HG03066 (cell line): ENCODE results near the gene RAB11FIP5.
"Not testable (repeated sequence)": the region's sequence is repeated elsewhere in the genome, so short reads cannot be mapped to it uniquely, and the experiment has no call there.

Source experiments
- ATAC-seq: cut with Tn5 transposase; IDR thresholded peaks from one replicate; pipeline ENCODE4 v1.9.1; 2021; ENCODE audit warnings: low read depth; ENCODE audit not compliant: unreplicated experiment

The RAB11FIP5 gene, protein sequence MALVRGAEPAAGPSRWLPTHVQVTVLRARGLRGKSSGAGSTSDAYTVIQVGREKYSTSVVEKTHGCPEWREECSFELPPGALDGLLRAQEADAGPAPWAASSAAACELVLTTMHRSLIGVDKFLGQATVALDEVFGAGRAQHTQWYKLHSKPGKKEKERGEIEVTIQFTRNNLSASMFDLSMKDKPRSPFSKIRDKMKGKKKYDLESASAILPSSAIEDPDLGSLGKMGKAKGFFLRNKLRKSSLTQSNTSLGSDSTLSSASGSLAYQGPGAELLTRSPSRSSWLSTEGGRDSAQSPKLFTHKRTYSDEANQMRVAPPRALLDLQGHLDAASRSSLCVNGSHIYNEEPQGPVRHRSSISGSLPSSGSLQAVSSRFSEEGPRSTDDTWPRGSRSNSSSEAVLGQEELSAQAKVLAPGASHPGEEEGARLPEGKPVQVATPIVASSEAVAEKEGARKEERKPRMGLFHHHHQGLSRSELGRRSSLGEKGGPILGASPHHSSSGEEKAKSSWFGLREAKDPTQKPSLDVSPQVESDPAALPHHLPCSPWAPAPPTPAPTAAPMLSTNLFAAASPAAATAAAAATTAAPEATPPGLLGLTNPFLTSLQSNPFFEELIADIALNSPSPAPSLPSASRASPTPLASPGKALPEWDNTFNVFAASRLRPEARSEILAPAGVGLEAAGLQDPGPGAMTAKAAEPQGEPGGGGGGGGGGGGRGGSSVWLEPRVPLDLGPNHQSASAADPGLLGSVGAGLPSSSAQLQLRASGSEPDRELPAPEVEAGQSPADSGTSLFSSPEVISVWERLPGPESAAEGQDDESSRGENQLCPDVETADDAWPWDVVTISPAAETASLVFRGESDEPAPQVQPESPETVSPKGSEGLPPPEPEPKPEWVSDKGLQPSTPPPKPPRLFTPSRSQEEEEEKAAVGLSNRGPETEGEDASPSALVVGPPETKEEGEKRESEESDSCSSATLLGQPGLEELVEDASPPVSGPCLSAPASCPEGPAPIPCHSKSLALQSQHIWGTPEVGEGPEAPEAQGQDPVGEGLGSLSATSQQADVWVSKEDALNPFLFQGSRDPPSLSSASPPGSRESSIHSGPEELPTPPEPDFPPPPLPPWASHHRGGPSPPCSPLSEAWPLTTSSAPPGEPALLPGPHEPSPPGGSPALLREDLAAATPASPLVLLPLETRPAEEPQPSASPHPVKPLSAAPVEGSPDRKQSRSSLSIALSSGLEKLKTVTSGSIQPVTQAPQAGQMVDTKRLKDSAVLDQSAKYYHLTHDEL (N-terminal part only)

DNA sequence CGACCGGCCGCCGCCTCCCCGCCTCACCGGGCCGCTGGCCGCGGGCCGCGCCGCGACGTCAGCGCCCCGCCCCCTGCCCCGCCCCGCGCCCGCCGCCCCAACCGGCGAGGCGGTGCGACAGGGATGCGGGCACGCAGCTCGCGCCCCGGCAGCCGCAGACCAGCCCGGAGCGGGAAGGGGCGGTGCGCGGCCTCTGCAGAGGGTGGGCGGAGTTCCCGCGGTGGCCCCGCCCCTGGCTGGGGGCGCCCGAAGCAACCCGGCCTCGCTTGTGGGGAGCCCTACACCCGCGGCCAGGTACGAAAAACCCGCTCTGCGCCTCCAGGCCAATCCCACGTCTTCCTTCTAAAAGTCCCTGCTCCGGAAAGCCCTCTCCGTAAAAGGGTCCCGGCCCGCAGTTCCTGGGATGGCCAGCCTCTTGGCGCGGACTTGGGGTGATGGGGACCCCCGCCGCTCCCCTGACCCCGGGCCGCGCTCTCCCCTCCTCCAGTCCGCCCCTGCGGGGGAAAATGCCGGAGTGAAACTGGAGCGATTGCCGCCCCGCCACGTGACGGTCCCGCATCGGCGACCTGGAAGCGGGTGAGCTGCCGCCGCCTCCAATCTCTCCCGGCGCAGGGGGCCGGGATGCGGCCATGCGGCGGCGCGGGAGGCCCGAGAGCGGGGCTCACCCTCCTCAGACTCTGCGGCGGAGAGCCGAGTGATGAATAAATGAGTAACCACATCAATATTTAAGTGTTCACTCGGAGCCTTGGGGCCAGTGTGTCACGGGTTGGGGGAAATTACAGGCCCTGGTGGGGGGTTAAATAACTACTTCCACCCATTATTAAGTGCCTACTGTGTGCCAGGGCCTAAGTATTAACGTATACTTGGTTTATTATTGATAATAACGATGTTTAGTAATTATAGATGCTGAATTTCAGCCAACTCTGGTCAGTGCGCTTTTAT is at the start of gene RAB11FIP5:
Gene RAB11FIP5, minus strand, starts transcription at position 36 of the 942 bp plus-strand sequence. CDS start 171 bp downstream, outside the sequence.
- ATAC-seq, result peak; percentile 67

DNA sequence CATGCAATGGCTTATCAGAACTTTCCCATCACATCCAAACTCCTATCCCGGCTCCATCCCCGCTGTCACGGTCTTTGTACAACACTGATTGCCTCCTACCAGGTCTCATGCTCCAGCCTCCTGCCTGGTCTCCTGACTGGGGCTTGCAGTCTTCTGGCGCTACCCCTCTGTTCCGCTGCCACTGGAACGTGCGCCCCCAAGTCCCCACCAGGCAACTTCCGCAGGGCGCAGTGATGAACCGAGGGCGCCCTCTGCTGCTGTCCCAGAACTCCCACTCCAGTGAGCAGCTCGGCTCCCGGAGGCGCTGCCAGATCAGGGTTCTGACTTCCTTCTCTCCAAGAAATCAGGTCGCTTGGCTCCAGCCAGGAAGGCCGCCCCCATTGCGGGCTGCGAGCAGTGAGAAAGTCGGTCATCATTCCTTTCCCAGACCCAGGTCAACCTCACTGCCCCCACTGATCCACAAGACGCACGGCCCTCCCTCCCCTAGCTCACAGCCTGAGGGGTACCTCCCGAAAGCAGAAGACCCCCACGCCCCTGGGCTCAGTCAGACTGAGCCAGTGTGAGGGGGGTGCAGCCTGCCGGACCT is 43.9 kb upstream of the RAB11FIP5 start:
- ATAC-seq, result no peak

DNA sequence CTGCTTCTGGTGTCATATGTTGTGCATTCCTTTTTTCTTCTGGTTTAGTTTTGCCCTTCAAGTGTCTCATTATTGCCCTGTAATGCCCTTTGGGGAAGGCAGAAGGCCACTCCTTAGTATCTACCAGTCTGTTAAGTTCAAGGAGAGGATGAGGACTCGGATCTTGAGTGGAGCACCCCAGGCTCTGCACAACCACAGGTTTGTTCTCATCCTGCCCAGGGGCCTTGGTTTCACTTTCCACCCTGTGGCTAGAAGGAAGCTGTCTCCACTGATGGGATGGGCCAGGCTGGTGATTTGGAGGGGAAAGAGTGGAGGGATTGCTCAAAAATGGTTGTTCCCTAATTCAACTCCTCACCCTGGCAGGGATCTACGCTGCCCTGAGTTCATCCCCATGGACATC is 30.2 kb upstream of the RAB11FIP5 start:
- no peak for ATAC-seq

DNA sequence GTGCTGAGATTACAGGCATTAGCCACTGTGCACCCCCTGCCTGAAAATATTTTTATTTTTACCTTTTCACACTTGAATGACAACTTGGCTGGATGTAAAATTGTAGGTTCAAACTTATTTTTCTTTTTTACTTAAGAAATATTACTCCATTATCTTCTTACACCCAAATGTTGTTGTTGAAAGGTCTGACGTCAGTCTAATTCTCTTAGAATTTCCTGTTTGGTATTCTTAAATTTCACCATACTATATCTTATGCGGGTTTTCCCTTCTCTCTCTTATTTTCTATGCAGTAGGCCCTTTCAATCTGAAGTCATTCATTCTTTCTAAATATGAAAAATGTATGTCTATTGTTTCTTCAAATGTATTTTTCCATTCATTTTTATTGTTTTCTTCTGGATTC is 29.1 kb upstream of the RAB11FIP5 start:
- ATAC-seq, result no peak

DNA sequence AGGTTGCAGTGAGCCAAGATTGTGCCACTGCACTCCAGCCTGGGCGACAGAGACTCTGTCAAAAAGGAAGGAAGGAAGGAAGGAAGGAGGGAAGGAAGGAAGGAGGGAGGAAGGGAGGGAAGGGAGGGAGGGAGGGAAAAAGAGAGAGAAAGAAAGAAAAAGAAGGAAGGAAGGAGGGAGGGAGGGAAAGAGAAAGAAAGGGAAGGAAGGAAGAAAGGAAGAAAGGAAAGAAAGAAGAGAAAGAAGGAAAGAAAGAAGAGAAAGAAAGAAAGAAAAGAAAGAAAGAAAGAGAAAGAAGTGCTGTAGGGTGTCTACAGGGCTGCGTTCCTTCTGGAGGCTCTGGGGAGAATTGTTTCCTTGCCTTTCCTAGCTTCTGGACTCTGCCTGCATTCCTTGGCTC is 22.5 kb upstream of the RAB11FIP5 start:
- ATAC-seq, result no peak

DNA sequence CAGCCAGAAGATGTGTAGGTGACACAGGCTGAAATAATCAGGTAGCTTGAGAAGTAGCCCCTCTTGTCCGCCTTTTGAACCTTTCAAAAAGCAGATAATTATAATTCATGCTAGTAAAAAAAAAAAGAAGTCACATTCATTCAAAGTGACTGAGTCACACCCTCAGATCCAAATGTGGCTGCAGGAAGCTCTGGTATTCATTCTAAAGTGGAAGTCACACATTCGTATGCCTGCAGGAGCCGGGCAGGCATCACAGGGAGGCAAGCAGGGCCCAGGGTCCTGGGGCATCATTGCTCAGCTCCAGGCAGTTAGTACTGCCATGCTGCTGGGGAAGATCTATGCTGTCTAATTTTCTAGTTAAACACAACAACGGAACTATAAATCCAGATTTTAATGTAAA is 21.7 kb upstream of the RAB11FIP5 start:
- no peak for ATAC-seq

DNA sequence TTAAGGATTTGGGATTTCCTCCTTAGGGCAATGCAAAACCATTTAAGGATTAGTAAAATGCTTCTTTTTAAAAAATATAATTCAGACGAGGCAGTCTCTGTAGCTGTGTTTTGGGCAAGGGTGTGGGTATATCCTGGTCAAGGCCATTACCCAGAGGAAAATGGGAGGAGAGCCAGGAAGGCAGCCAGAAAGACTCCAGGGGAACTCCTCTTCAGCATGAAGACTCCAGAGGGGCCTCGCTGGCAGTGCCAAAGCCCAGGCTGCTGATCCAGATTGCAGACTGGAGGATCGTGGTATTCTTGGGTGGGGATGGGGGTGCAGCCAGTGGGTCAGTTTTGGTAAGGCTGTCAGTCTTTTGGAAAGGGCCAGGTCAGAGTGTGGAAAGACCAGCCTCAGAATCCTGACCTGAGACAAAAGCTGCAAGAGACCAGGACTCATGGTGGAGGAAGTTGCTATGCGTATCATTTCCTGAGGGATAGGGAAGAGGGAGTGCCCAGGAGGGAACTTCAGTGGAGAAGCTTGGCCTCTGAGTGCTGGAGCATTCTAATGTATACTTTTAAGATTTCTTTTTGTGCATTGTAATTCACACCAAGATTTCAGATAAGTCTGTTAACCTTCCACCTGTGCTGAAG is 20.9 kb upstream of the RAB11FIP5 start:
- ATAC-seq, result no peak

DNA sequence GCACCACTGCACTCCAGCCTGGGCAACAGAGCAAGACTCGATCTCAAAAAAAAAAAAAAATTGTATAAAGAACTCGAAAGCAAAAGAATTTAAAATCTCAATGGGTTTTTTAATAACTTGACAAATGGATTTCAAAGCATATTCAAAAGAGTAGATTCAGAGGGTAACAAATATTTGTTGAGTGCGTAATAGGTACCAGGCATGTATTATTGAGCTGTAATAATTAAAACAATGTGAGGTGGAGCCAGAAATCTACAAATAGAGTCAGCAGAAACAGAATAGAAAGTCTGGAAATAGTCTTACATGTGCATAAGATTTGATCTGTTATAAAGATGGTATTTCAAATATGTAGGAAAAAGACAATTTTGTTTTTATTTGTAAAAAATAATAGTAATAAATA is 19.1 kb upstream of the RAB11FIP5 start:
- no peak for ATAC-seq

DNA sequence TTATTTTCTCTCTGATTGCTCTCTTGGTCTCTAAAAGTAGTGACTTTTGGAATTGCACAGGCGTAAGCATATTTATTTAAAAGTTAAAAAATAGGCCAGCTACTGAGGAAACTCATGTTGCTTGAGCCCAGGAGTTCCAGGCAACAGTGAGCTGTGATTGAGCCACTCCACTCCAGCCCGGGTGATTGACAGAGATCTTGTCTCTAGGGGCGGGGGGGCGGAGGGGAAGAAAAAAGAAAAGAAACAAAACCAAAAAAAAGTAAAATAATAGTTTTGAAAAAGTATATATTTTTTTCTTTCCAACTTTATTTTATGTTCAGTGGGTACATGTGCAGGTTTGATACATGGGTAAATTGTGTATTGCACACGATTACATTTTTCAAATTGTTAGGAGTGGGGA is 18.0 kb upstream of the RAB11FIP5 start:
- no peak for ATAC-seq

DNA sequence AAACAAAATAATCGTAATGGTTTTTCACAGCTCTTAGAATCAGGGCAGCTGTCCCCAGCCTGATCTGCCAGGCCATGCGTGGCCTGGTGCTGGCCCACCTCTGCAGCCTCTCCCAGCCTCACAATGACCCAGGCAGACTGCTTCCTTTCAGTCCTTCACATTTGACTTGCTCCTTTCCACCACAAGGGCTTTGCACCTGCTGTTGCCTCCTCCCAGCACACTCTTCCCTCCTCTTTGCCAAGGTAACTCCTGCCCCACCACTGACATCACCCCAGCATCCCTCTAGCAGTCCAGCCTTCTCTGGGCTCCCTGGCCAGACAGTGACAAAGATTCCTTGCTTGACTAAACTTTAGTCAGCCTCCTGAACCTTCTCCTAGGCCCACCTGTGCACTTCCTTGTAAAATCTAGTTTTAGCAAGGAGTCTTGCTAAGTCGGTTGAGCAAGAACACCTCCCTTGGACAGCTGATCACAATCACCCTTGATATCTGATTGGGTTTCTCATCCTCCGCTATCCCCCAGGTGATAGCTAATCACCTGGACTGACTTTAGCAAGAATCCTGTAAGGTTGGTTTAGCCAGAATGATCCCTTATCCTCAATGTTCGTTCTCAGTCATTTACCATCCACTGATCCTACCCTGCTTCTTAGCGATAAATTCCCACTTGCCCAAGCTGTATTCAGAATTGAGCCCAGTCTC is 16.2 kb upstream of the RAB11FIP5 start:
- no peak for ATAC-seq

DNA sequence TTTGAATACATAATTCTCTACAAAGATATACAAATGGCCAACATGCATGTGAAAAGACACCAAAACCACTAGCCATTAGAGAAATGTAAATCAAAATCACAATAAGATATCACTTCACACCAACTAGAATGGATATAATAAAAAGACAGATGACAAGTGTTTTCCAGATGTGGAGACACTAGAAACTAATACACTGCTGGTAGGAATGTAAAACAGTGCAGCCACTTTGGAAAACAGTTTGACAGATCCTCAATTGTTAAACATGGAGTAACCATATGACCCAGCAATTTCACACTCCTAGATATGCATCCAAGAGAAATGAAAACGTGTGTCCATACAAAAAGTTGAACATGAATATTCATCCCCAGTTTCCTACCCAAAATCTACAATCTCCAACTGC is 9.8 kb upstream of the RAB11FIP5 start:
- no peak for ATAC-seq

DNA sequence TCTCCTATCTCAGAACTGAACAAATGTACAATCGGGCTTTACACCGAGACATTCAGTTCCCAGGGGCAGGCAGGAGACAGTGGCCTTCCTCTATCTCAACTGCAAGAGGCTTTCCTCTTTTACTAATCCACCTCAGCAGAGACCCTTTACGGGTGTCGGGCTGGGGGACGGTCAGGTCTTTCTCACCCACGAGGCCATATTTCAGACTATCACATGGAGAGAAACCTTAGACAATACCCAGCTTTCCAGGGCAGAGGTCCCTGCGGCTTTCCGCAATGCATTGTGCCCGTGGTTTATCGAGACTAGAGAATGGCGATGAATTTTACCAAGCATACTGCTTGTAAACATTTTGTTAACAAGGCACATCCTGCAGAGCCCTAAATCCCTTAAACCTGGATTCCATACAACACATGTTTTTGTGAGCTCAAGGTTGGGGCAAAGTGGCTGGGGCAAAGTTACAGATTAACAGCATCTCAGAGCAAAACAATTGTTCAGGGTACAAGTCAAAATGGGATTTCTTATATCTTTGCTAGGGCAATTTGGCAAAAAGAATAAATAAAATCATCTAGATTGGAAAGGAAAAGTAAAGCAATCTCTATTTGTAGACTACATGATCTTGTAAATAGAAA is 7.0 kb upstream of the RAB11FIP5 start:
- ATAC-seq, result not testable (repeated sequence)

DNA sequence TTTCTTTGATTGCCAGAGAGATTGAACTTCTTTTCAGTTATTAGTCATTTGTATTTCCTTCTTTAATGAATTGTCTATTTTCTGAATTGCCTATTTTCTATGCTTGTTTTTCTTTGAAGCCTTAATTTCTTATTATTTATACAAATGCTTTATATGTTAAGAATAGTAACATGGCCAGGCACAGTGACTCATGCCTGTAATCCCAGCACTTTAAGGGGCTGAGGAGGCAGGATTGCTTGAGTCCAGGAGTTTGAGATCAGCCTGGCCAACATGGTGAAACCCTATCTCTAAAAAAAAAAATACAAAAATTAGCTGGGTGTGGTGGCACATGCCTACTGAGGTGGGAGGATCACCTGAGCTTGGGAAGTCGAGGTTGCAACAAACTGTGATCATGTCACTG is 4.7 kb upstream of the RAB11FIP5 start:
- no peak for ATAC-seq

DNA sequence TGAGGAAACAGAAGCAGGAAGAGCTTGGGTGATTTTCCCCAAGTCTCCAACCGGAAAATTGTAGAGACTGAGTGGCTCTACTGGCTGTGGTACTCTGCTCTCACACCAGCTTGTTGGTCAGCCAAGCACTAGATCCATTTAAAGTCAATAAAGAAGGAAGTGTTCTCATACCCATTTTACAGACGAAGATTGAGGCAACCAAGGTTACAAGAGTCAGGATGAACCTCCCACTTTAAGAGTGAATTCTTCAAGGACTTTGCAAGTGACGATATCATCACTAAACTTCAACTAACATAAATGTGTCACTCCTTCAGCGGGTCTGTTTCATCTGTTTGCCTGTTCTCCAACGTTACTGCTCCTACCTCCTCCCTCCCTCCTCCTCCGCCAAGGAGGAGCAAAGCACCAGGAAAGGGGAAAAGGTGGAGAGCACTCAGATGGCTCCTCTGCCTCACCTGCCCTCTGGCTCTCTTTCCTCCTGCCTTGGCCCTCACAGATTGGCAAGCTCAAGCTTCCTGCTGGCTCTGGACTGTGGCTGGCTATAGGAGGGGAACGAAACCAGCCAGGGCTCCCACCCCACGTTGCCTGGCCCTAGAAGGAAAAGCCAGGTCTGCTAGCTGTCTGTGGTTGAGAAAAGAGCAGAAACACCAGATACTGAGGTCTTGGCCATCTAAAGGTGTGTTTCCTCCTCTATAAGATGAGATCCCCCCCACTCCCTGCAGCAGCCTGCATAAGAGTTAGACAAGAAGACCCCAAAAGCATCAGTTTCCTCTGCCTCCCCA is 3.6 kb upstream of the RAB11FIP5 start:
- ATAC-seq, result no peak

DNA sequence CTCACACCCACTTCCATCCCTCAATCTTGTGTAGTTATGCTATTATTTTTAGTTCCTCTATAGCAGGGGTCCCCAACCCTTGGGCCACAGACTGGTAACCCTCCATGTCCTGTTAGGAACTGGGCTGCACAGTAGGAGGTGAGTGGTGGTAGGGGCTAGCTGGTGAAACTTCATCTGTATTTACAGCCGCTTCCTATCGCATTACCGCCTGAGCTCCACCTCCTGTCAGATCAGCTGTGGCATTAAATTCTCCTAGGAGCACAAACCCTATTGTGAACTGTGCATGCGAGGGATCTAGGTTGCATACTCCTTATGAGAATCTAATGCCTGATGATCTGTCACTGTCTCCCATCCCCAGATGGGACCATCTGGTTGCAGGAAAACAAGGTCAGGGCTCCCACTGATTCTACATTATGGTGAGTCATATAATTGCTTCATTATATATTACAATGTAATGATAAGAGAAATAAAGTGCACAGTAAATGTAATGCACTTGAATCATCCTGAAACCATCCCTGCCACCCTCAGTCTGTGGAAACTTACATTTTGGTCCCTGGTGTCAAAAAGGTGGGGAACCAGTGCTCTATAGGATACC is 1.6 kb upstream of the RAB11FIP5 start:
- ATAC-seq, result no peak

DNA sequence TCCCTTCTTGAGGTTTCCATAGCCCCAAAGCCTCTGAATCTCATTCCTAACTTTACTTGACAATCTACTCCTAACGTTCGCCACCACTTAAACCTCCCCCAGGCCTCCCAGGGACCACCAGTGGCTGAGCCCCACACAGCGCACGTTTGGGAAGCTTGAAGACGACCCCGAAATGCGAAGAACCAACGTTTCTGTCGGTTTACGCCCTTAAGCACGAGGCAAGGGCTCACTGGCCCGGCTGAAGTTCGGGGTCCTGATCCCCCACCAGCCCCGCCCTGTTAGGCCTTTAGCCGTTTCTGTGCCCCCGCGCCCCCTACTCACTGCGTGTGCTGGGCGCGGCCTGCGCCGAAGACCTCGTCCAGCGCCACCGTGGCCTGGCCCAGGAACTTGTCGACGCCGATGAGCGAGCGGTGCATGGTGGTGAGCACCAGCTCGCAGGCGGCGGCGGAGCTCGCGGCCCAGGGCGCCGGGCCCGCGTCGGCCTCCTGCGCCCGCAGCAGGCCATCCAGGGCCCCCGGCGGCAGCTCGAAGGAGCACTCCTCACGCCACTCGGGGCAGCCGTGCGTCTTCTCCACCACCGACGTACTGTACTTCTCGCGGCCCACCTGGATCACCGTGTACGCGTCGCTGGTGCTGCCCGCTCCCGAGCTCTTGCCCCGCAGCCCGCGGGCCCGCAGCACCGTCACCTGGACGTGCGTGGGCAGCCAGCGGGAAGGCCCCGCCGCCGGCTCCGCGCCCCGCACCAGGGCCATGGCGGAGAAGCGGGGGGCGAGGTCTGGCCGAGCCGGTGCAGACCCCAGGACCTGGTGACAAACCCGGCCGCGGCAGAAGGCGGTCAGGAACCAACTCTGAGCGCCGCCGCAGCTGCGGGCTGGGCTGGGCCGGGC is 479 bp downstream of the RAB11FIP5 start:
- ATAC-seq, result no peak
